ENCODE measurements around the gene MKI67.

MKI67 gene

GRCh38 chr10:128083191-128083895 lies 42.9 kb downstream of the MKI67 start:
- DNase-seq (ENCODE audit: low read depth in 2 of 2), result no peak

- no peak for DNase-seq (ENCODE audit: low read depth in 2 of 2)
Observed at GRCh38 chr10:128081720-128082119, 44.5 kb downstream of the MKI67 start.

GRCh38 chr10:128081222-128081621 lies 45.0 kb downstream of the MKI67 start:
- no peak for DNase-seq (ENCODE audit: low read depth in 2 of 2)

GRCh38 chr10:128080641-128081040 lies 45.6 kb downstream of the MKI67 start:
- no peak for DNase-seq (ENCODE audit: low read depth in 2 of 2)

- DNase-seq (ENCODE audit: low read depth in 2 of 2), result no peak
Observed at GRCh38 chr10:128080231-128080630, 46.0 kb downstream of the MKI67 start.

GRCh38 chr10:128078136-128078969 lies 47.9 kb downstream of the MKI67 start:
- peak; percentile 15 to 21 for DNase-seq (ENCODE audit: low read depth in 2 of 2)

GRCh38 chr10:128077155-128077875 lies 48.9 kb downstream of the MKI67 start:
- DNase-seq (ENCODE audit: low read depth in 2 of 2), result no peak

GRCh38 chr10:128074589-128074988 lies 51.6 kb downstream of the MKI67 start:
- DNase-seq (ENCODE audit: low read depth in 2 of 2), result no peak

- DNase-seq (ENCODE audit: low read depth in 2 of 2), result no peak
Observed at GRCh38 chr10:128073890-128074289, 52.3 kb downstream of the MKI67 start.

GRCh38 chr10:128072941-128073645 lies 53.1 kb downstream of the MKI67 start:
- DNase-seq (ENCODE audit: low read depth in 2 of 2), result no peak

GRCh38 chr10:128072046-128072445 lies 54.2 kb downstream of the MKI67 start:
- no peak for DNase-seq (ENCODE audit: low read depth in 2 of 2)

- no peak for DNase-seq (ENCODE audit: low read depth in 2 of 2)
Observed at GRCh38 chr10:128071417-128071782, 54.8 kb downstream of the MKI67 start.

- no peak for DNase-seq (ENCODE audit: low read depth in 2 of 2)
Observed at GRCh38 chr10:128070721-128071416, 55.4 kb downstream of the MKI67 start.

- no peak for DNase-seq (ENCODE audit: low read depth in 2 of 2)
Observed at GRCh38 chr10:128070161-128070560, 56.1 kb downstream of the MKI67 start.

- DNase-seq (ENCODE audit: low read depth in 2 of 2), result peak; percentile 33 to 39
Observed at GRCh38 chr10:128069351-128070051, 56.7 kb downstream of the MKI67 start.

GRCh38 chr10:128068398-128069285 lies 57.6 kb downstream of the MKI67 start:
- DNase-seq (ENCODE audit: low read depth in 2 of 2), result no peak

GRCh38 chr10:128067691-128068397 lies 58.4 kb downstream of the MKI67 start:
- no peak for DNase-seq (ENCODE audit: low read depth in 2 of 2)

GRCh38 chr10:128066870-128067382 lies 59.3 kb downstream of the MKI67 start:
- DNase-seq (ENCODE audit: low read depth in 2 of 2), result no peak

Measured in fibroblast of skin of left quadriceps (primary cell).